GM12872 (cell line): ENCODE measurements around the gene UBE2E2.

Experiments used
- CTCF ChIP-seq: IDR thresholded peaks from 3 replicates; pipeline ENCODE4 v1.5.1; 2011; ENCODE audit warnings: low read depth, mild to moderate bottlenecking, low read length, moderate library complexity; ENCODE audit not compliant: insufficient read depth

UBE2E2 gene

DNA sequence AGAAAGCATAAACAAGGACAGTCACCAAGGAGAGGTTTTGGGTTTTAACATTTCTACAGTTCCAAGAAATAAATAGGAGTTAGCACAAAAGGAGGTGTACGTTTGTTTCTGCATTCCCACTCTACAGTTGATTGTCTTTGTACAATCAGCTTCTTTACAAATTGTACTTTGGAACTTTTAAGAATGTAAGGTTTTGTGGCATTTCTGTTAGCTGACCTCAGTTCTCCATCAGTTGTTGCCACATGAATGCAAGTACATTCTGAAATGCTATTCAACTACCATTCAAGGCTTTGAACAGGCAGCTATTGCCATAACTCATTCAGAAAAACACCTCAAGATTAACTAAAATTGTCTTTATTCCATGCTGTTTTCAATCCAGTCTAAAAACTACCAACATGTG lies 349.4 kb downstream of the UBE2E2 start:
- TF ChIP-seq CTCF, result no peak

- no peak for TF ChIP-seq CTCF
Measured at GRCh38 chr3:23553353-23553752, 350.2 kb downstream of the UBE2E2 start.

DNA sequence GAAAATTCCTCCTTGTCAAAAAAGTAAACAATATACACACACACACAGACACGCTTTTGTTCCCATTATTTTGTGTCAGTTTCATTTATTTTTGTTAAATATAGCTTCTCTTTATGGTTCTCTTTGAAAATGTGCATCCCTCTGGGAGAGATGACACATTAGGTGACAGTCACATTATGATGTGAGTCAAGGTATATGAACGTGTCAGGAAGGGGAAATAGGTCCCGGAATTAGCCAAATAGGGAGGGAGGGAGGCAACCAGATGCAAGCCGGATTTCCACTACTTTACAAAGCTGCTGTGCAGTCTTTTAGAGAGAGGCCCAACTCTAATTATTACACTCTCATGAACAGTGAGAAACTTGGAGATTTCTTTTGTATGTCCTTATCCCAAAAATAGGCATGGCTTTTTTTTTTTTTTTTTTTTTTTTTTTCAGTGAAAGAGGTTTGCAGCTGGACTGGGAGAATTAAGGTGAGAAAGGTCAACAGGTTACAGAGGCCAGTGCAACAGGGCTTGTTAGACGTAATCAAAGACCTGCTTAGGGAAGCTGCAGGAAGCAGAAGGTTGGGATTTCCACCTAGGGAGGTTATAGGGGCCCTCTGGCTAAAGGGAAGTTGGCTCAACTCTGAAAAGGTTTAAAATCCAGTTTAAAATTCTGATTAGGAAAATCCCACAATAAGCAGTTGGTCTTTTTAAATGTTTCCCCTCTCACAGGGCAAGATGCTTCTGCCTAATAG lies 362.1 kb downstream of the UBE2E2 start:
- TF ChIP-seq CTCF, result no peak

- TF ChIP-seq CTCF, result no peak
Measured at GRCh38 chr3:23566499-23566898, 363.4 kb downstream of the UBE2E2 start.

DNA sequence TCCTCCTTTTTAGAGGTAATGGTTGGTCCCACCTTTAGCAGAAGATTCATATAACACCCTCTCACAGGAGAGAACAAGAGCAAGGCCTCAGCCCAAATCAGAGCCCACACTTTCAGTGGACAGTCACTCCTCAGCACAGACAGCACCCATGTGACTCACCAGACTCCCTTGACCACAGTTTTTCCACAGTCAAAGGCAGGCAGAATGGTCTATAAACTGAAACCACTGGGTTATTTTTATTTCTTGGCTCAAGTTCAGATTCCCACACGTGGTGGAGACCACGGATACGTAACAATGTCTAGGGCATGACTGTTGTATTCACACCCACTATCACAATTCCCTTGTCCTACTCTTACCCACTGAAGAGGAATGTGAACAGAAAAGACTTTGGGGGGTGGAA lies 364.8 kb downstream of the UBE2E2 start:
- TF ChIP-seq CTCF, result no peak

DNA sequence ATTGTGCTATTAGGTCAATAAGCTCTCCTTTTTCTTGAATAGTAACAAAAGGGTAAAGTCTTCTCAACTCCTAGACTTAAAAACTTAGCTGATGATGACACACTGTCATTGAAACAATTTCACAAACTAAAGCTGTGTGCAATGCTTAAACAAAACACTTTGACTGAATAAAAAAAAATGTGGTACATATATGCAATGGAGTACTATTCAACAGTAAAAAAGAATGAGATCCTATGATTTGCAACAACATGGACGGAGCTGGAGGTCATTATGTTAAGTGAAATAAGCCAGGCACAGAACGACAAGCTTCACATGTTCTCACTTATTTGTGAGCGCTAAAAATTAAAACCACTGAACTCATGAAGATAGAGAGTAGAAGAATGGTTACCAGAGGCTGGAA lies 370.7 kb downstream of the UBE2E2 start:
- no peak for TF ChIP-seq CTCF

GRCh38 chr3:23574822-23575315 lies 371.7 kb downstream of the UBE2E2 start:
- no peak for TF ChIP-seq CTCF
